Hepatocyte (in vitro differentiated cells): Measurements from ENCODE around the gene CDK13. TPM values are rescaled to one million over a fixed set of nuclear protein-coding genes. Genes with fewer than 3 reads are reported as not detected.

Experiments
- DNase-seq: peaks from one replicate; pipeline ENCODE4 v3.0.0-alpha.2; 2016; ENCODE audit warnings: low spot score
- H2AFZ ChIP-seq: fragments of 200-600 bp; sonication (generic); 2 replicates; pipeline ENCODE4 v1.6.0; 2016; ENCODE audit warnings: antibody characterized with exemption, mild to moderate bottlenecking
- H3K27ac ChIP-seq: fragments of 200-600 bp; sonication (generic); 2 replicates; pipeline ENCODE4 v1.5.1; 2016; ENCODE audit warnings: mild to moderate bottlenecking
- H3K27me3 ChIP-seq: fragments of 200-600 bp; sonication (generic); 2 replicates; pipeline ENCODE4 v1.6.1; 2016
- H3K36me3 ChIP-seq: fragments of 200-600 bp; sonication (generic); replicated peaks from 2 replicates; pipeline ENCODE4 v1.5.1; 2016; ENCODE audit warnings: low read depth; ENCODE audit not compliant: insufficient read depth
- H3K4me1 ChIP-seq: fragments of 200-600 bp; sonication (generic); 2 replicates; pipeline ENCODE4 v1.5.1; 2016; ENCODE audit warnings: mild to moderate bottlenecking, moderate library complexity; ENCODE audit not compliant: insufficient read depth
- H3K4me2 ChIP-seq: fragments of 200-600 bp; sonication (generic); 2 replicates; pipeline ENCODE4 v1.6.0; 2016
- H3K4me3 ChIP-seq: fragments of 200-600 bp; sonication (generic); 2 replicates; pipeline ENCODE4 v1.5.1; 2016; ENCODE audit warnings: mild to moderate bottlenecking
- H3K79me2 ChIP-seq: fragments of 200-600 bp; sonication (generic); 2 replicates; pipeline ENCODE4 v1.6.0; 2017; ENCODE audit warnings: mild to moderate bottlenecking
- H3K9me2 ChIP-seq: fragments of 200-600 bp; sonication (generic); replicated peaks from 2 replicates; pipeline ENCODE4 v1.6.0; 2017; ENCODE audit warnings: mild to moderate bottlenecking; ENCODE audit not compliant: insufficient read depth
- H3K9me3 ChIP-seq: fragments of 200-600 bp; sonication (generic); 2 replicates; pipeline ENCODE4 v1.5.1; 2016; ENCODE audit warnings: low read depth, mild to moderate bottlenecking
- H4K20me1 ChIP-seq: fragments of 200-600 bp; sonication (generic); 2 replicates; pipeline ENCODE4 v1.6.0; 2016; ENCODE audit warnings: mild to moderate bottlenecking; ENCODE audit not compliant: insufficient read depth, poor library complexity, severe bottlenecking
- CTCF ChIP-seq: fragments of 200-600 bp; sonication (generic); IDR thresholded peaks from 2 replicates; pipeline ENCODE4 v1.5.1; 2016; ENCODE audit warnings: antibody characterized with exemption, mild to moderate bottlenecking; ENCODE audit not compliant: poor library complexity
- EZH2 ChIP-seq: fragments of 200-600 bp; sonication (generic); IDR thresholded peaks from 2 replicates; pipeline ENCODE4 v1.6.1; 2016; ENCODE audit warnings: antibody characterized with exemption, mild to moderate bottlenecking, borderline replicate concordance
- EZH2phosphoT487 ChIP-seq: fragments of 200-600 bp; sonication (generic); IDR thresholded peaks from one replicate; pipeline ENCODE4 v1.6.1; 2018; ENCODE audit warnings: antibody characterized with exemption, mild to moderate bottlenecking, low read depth, moderate library complexity; ENCODE audit not compliant: unreplicated experiment, severe bottlenecking
- WGBS: methylation state at CpG from one replicate; pipeline ENCODE4 v1.1.6; 2016; ENCODE audit warnings: low lambda C conversion rate; ENCODE audit errors: missing lambda C conversion rate; 5-methylcytosine and 5-hydroxymethylcytosine counted together
- polyA plus RNA-seq: library from polyadenylated mRNA; unstranded; fragments of >200 nt; fragmentation: Nextera tagmentation; extraction: Ambion mirVana; gene quantifications from 2 replicates; pipeline ENCODE4 v1.2.1, GENCODE V29; 2016
- total RNA-seq: library from RNA; depleted of rRNA; stranded (reverse); fragments of >200 nt; gene quantifications from 2 replicates; pipeline ENCODE4 v1.2.3, GENCODE V29; 2014

CDK13 gene
- total and polyA plus RNA-seq, 2 experiments from 2014 or later, result 36.1 to 76.0 TPM

DNA sequence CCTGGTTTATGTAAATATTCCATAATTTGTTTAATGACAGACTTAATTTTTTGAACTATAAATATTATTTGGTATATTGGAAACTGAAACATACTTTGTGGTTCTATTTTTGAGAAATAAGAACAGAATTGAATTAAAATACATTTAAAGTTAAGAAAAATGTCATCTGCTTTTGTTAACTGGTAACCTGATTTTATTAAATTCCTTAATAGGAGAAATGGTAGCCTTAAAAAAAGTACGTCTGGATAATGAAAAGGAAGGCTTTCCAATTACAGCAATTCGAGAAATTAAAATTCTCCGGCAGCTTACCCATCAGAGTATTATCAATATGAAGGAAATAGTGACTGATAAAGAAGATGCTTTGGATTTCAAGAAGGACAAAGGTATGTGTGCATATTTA is 51.6 kb downstream of the CDK13 start:
- Histone ChIP-seq H3K27me3 (no peaks in the 10 kb centered on the region), H3K9me3 (no peaks in the 10 kb centered on the region), H3K4me3 (no peak overlapping the region), H3K27ac (no peak overlapping the region), H3K79me2 (peaks cover 41% of the 10 kb centered on the region), H3K36me3 (no peaks in the 10 kb centered on the region), H3K4me1 (no peaks in the 10 kb centered on the region), H4K20me1 (peaks cover 2% of the 10 kb centered on the region), H2AFZ (no peak overlapping the region), H3K4me2 (no peak overlapping the region), H3K9me2 (no peaks in the 10 kb centered on the region)
- TF ChIP-seq EZH2phosphoT487 (no peak), CTCF (no peak), EZH2 (no peak)
- WGBS, result 96% methylated on average over 3 of the region's 3 CpGs
- no peak for DNase-seq

DNA sequence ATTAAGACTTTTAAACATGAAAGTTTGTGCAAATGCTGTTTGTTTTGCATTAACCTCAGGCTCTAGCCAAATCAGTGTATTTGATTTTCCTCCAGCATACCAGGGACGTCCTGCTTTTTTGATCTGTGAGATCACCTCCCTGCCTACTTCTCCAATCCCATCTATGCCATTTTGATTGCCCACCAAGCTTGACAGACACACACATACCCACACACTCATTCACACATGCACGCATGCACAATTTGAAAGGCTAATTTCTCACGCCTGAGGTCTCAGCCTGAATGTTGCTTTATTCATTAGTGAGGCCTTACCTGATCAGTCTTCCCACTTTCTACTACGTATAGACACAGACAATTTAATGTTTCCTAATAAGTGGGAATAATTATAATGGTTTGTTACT is 53.5 kb downstream of the CDK13 start:
- H3K36me3 ChIP-seq, result no peaks in the 10 kb centered on the region
- peaks cover 4% of the 10 kb centered on the region for H3K4me1 ChIP-seq
- no peaks in the 10 kb centered on the region for H3K9me2 ChIP-seq
- peaks cover 6% of the 10 kb centered on the region for H4K20me1 ChIP-seq
- 89% methylated on average over 4 of the region's 4 CpGs for WGBS
- TF ChIP-seq EZH2 (no peak), CTCF (no peak), EZH2phosphoT487 (no peak)
- peaks cover 25% of the 10 kb centered on the region for H3K79me2 ChIP-seq
- no peaks in the 10 kb centered on the region for H3K9me3 ChIP-seq
- no peak for DNase-seq
- no peak overlapping the region for H2AFZ ChIP-seq
- H3K4me3 ChIP-seq, result no peak overlapping the region
- H3K27me3 ChIP-seq, result no peaks in the 10 kb centered on the region
- H3K4me2 ChIP-seq, result no peak overlapping the region
- no peak overlapping the region for H3K27ac ChIP-seq

DNA sequence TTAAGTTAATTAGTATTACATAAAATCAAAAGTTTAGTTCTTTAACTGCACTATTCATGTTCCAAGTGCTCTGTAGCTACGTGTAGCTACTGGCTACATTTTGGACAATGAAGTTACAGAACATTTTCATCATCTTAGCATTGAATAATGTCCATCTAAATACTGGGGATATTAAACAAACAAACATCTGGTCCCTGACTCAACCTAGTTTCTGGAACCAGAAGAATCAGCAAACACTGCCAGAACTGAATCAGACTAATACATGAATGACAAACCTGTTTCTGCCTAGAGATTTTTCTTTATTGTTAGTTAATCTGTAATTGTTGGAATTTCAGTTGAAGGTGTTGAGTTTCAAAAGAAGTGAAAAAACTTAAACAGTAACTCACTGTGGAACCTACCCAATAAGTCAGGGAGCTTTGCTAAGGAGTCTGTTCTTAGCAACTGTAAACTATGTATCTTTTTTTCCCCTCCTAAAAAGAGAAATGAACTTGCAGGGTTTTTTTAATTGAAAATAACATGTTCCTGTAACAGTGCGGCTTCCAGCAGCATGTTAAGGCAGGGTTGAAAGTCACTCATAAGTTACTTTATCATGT is 58.3 kb downstream of the CDK13 start:
- no peak overlapping the region for H3K4me2 ChIP-seq
- no peak for DNase-seq
- no peak overlapping the region for H2AFZ ChIP-seq
- H3K4me3 ChIP-seq, result no peak overlapping the region
- H3K4me1 ChIP-seq, result peaks cover 4% of the 10 kb centered on the region
- H3K27me3 ChIP-seq, result no peaks in the 10 kb centered on the region
- TF ChIP-seq CTCF (no peak), EZH2phosphoT487 (no peak), EZH2 (no peak)
- no peaks in the 10 kb centered on the region for H3K9me3 ChIP-seq
- H3K79me2 ChIP-seq, result peaks cover 14% of the 10 kb centered on the region
- peaks cover 6% of the 10 kb centered on the region for H4K20me1 ChIP-seq
- 85% methylated on average over 2 of the region's 2 CpGs for WGBS
- H3K9me2 ChIP-seq, result no peaks in the 10 kb centered on the region
- no peak overlapping the region for H3K27ac ChIP-seq
- no peaks in the 10 kb centered on the region for H3K36me3 ChIP-seq
